Fibroblast of lung (primary cell): Measurements from ENCODE around the gene CASQ1. TPM values are rescaled to one million over a fixed set of nuclear protein-coding genes. Genes with fewer than 3 reads are reported as not detected.
A peak's percentile ranks its signal among the peaks of the same experiment; 100 is the strongest.

Source experiments
- DNase-seq, 2 donors: peaks; one replicate each; pipeline versions ENCODE4 v3.0.0 to v3.0.0-alpha.2; 2010; ENCODE audit warnings: low read depth in 2 of 2
- H2AFZ ChIP-seq: 2 replicates; pipeline ENCODE4 v1.5.1; 2012; ENCODE audit warnings: low read length, control low read depth, inconsistent platforms
- H3K27ac ChIP-seq: 2 replicates; pipeline ENCODE4 v1.5.1; 2011; ENCODE audit warnings: low read length, control low read depth; ENCODE audit not compliant: insufficient read depth
- H3K27me3 ChIP-seq: 2 replicates; pipeline ENCODE4 v1.5.1; 2011; ENCODE audit warnings: mild to moderate bottlenecking, low read length; ENCODE audit not compliant: control insufficient read depth, insufficient read depth
- H3K36me3 ChIP-seq: 2 replicates; pipeline ENCODE4 v1.5.1; 2011; ENCODE audit warnings: low read length; ENCODE audit not compliant: control insufficient read depth, insufficient read depth
- H3K4me1 ChIP-seq: 2 replicates; pipeline ENCODE4 v1.5.1; 2011; ENCODE audit warnings: low read length; ENCODE audit not compliant: control insufficient read depth, insufficient read depth; ENCODE audit errors: extremely low read depth
- H3K4me2 ChIP-seq: 2 replicates; pipeline ENCODE4 v1.5.1; 2011; ENCODE audit warnings: low read length, control low read depth; ENCODE audit not compliant: insufficient read depth; ENCODE audit errors: extremely low read depth
- H3K4me3 ChIP-seq, 4 experiments: fragments of 200-600 bp in 1 of 4; sonication (generic) in 1 of 4; replicated peaks in 1 of 4; 2 replicates each; pipeline ENCODE4 v1.5.1; 2011 to 2016; ENCODE audit warnings: low read length in 4 of 4, low read depth in 3 of 4, mild to moderate bottlenecking in 3 of 4, control low read depth in 2 of 4, inconsistent platforms in 1 of 4, mixed read lengths in 1 of 4; ENCODE audit not compliant: insufficient read depth in 1 of 4; ENCODE audit errors: control extremely low read depth in 1 of 4
- H3K79me2 ChIP-seq: 2 replicates; pipeline ENCODE4 v1.5.1; 2012; ENCODE audit warnings: mild to moderate bottlenecking, low read length, inconsistent platforms; ENCODE audit not compliant: control insufficient read depth, insufficient read depth
- H3K9ac ChIP-seq: 2 replicates; pipeline ENCODE4 v1.5.1; 2011; ENCODE audit warnings: mild to moderate bottlenecking, low read length, control low read depth; ENCODE audit not compliant: insufficient read depth
- H3K9me3 ChIP-seq: 2 replicates; pipeline ENCODE4 v1.5.1; 2012; ENCODE audit warnings: low read depth, low read length; ENCODE audit not compliant: control insufficient read depth, insufficient read depth
- H4K20me1 ChIP-seq: 2 replicates; pipeline ENCODE4 v1.5.1; 2011; ENCODE audit warnings: low read length; ENCODE audit not compliant: control insufficient read depth, insufficient read depth; ENCODE audit errors: extremely low read depth
- CTCF ChIP-seq, 2 donors: IDR thresholded peaks in 1 of 2; conservative IDR thresholded peaks in 1 of 2; 1 replicate in 1 of 2; 2 replicates in 1 of 2; pipeline ENCODE4 v1.5.1; 2011 to 2012; ENCODE audit warnings: low read length in 2 of 2, control low read depth in 1 of 2, inconsistent platforms in 1 of 2, low read depth in 1 of 2, mild to moderate bottlenecking in 1 of 2
- EZH2 ChIP-seq: IDR thresholded peaks from 2 replicates; pipeline ENCODE4 v1.5.1; 2012; ENCODE audit warnings: low read length, control low read depth, mild to moderate bottlenecking; ENCODE audit errors: missing control alignments
- polyA plus RNA-seq, 2 donors: library from polyadenylated mRNA; depleted of rRNA in 1 of 2; stranded (reverse) in 1 of 2; unstranded in 1 of 2; fragments of >200 nt; gene quantifications; 2 replicates each; pipeline ENCODE4 v1.2.1, GENCODE V29; 2011 to 2012; ENCODE audit warnings: missing spikeins in 1 of 2
- total RNA-seq: library from RNA; depleted of rRNA; stranded (reverse); fragments of >200 nt; gene quantifications from 2 replicates; pipeline ENCODE4 v1.2.1, GENCODE V29; 2014

The CASQ1 gene
- total and polyA plus RNA-seq, 2 donors (not counting 1 experiment from before 2014, with no cell fraction given): 0.15 to 0.17 TPM

GRCh38 chr1:160169553-160170399 lies 20.6 kb upstream of the CASQ1 start:
- TF ChIP-seq EZH2 (no peak), CTCF (conservative IDR thresholded peaks at IDR 0.05 in 1 of 2, IDR thresholded peaks at IDR 0.05 in 1 of 2; ENCODE audit: low read depth in 1 of 2, low read length in 2 of 2) (no peak)
- H3K4me3 ChIP-seq: no peak overlapping the region
- H3K9ac ChIP-seq: no peak overlapping the region
- no peaks in the 10 kb centered on the region for H3K79me2 ChIP-seq
- no peak overlapping the region for H2AFZ ChIP-seq
- no peak overlapping the region for H3K4me2 ChIP-seq
- H4K20me1 ChIP-seq: no peaks in the 10 kb centered on the region
- H3K27me3 ChIP-seq: no peaks in the 10 kb centered on the region
- no peaks in the 10 kb centered on the region for H3K9me3 ChIP-seq
- H3K36me3 ChIP-seq: no peaks in the 10 kb centered on the region
- H3K27ac ChIP-seq: no peak overlapping the region
- no peaks in the 10 kb centered on the region for H3K4me1 ChIP-seq
- no peak for DNase-seq

GRCh38 chr1:160171354-160171753 lies 19.0 kb upstream of the CASQ1 start:
- no peaks in the 10 kb centered on the region for H3K79me2 ChIP-seq
- H3K4me3 ChIP-seq: no peak overlapping the region
- H3K4me1 ChIP-seq: no peaks in the 10 kb centered on the region
- no peaks in the 10 kb centered on the region for H3K27me3 ChIP-seq
- no peaks in the 10 kb centered on the region for H3K36me3 ChIP-seq
- TF ChIP-seq EZH2: no peak
- no peak for TF ChIP-seq CTCF (conservative IDR thresholded peaks at IDR 0.05 in 1 of 2, IDR thresholded peaks at IDR 0.05 in 1 of 2; ENCODE audit: low read depth in 1 of 2, low read length in 2 of 2)
- DNase-seq: peak in 1 of 2 donors; percentile 52
- no peak overlapping the region for H3K27ac ChIP-seq
- H2AFZ ChIP-seq: no peak overlapping the region
- H3K9me3 ChIP-seq: no peaks in the 10 kb centered on the region
- H4K20me1 ChIP-seq: no peaks in the 10 kb centered on the region
- H3K9ac ChIP-seq: no peak overlapping the region
- no peak overlapping the region for H3K4me2 ChIP-seq

GRCh38 chr1:160171980-160172379 lies 18.4 kb upstream of the CASQ1 start:
- no peak overlapping the region for H3K4me3 ChIP-seq
- no peaks in the 10 kb centered on the region for H3K4me1 ChIP-seq
- no peak overlapping the region for H3K4me2 ChIP-seq
- no peaks in the 10 kb centered on the region for H3K36me3 ChIP-seq
- H3K27ac ChIP-seq: no peak overlapping the region
- H3K27me3 ChIP-seq: no peaks in the 10 kb centered on the region
- no peaks in the 10 kb centered on the region for H3K79me2 ChIP-seq
- no peaks in the 10 kb centered on the region for H3K9me3 ChIP-seq
- no peak overlapping the region for H3K9ac ChIP-seq
- no peak overlapping the region for H2AFZ ChIP-seq
- DNase-seq: no peak
- no peaks in the 10 kb centered on the region for H4K20me1 ChIP-seq
- TF ChIP-seq CTCF (conservative IDR thresholded peaks at IDR 0.05 in 1 of 2, IDR thresholded peaks at IDR 0.05 in 1 of 2; ENCODE audit: low read depth in 1 of 2, low read length in 2 of 2): no peak
- TF ChIP-seq EZH2: no peak
